ENCODE data around the gene TMEM131. TPM values are rescaled to one million over a fixed set of nuclear protein-coding genes. Genes with fewer than 3 reads are reported as not detected.

The TMEM131 gene
- total and polyA plus RNA-seq, 7 donors: 4.8 to 37.5 (median 24.3) TPM

DNA sequence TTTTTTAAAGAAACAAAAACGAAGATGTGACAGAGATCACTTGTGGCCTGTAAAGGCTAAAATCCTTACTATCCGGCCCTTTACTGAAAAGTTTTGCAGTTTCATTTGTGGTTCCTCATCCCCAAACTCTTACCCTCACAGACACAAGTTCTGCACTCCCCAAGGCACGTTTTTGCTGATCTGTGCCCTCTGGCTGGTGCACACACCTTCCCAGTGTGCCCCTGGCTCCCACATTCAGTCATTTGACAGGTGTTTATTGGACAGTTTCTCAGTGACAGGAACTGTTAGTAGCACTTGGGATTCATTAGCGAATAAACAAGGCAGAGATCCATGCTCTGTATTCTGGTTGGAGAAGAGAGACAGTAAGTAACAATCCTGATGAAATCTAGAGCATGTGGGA is 259.6 kb downstream of the TMEM131 start:
- Histone ChIP-seq H3K9me3 (no peaks in the 10 kb centered on the region), H3K36me3 (no peaks in the 10 kb centered on the region), H3K27ac (no peak overlapping the region), H3K4me1 (no peaks in the 10 kb centered on the region), H3K4me3 (no peak overlapping the region), H3K27me3 (no peaks in the 10 kb centered on the region)
- TF ChIP-seq POLR2A (IDR thresholded peaks at IDR 0.05) (no peak), EP300 (IDR thresholded peaks at IDR 0.05) (no peak), POLR2AphosphoS5 (IDR thresholded peaks at IDR 0.05) (no peak)
- TF ChIP-seq, protein P1, sequence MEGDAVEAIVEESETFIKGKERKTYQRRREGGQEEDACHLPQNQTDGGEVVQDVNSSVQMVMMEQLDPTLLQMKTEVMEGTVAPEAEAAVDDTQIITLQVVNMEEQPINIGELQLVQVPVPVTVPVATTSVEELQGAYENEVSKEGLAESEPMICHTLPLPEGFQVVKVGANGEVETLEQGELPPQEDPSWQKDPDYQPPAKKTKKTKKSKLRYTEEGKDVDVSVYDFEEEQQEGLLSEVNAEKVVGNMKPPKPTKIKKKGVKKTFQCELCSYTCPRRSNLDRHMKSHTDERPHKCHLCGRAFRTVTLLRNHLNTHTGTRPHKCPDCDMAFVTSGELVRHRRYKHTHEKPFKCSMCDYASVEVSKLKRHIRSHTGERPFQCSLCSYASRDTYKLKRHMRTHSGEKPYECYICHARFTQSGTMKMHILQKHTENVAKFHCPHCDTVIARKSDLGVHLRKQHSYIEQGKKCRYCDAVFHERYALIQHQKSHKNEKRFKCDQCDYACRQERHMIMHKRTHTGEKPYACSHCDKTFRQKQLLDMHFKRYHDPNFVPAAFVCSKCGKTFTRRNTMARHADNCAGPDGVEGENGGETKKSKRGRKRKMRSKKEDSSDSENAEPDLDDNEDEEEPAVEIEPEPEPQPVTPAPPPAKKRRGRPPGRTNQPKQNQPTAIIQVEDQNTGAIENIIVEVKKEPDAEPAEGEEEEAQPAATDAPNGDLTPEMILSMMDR (IDR thresholded peaks at IDR 0.05): no peak
- WGBS, 2 donors: 66 to 73% methylated on average over 4 of the region's 4 CpGs
- intact Hi-C loops (cut with DNase I): no loop called here
- no peak for DNase-seq

DNA sequence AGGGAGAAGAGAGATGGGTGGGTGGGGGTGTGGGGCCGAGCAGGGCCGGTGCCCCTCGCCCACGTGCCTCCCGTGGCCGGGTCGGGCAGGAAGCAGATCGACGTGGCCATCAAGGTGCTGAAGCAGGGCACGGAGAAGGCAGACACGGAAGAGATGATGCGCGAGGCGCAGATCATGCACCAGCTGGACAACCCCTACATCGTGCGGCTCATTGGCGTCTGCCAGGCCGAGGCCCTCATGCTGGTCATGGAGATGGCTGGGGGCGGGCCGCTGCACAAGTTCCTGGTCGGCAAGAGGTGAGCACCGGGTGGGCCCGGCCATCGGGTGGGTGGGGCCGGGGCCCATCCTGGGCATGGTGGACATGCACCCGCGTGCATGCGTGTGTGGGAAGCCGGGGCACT is 260.6 kb downstream of the TMEM131 start:
- DNase-seq: no peak
- Histone ChIP-seq H3K27ac (no peak overlapping the region), H3K36me3 (no peaks in the 10 kb centered on the region), H3K4me3 (no peak overlapping the region), H3K27me3 (no peaks in the 10 kb centered on the region), H3K4me1 (no peaks in the 10 kb centered on the region), H3K9me3 (peaks cover 1 to 3% (median 3%) of the 10 kb centered on the region in 4 donors)
- intact Hi-C loops (cut with DNase I): no loop called here
- WGBS, 2 donors: 96 to 97% methylated on average over 29 of the region's 29 CpGs
- TF ChIP-seq POLR2A (IDR thresholded peaks at IDR 0.05) (no peak), EP300 (IDR thresholded peaks at IDR 0.05) (no peak), POLR2AphosphoS5 (IDR thresholded peaks at IDR 0.05) (no peak)
- TF ChIP-seq, protein P1 (IDR thresholded peaks at IDR 0.05): no peak

DNA sequence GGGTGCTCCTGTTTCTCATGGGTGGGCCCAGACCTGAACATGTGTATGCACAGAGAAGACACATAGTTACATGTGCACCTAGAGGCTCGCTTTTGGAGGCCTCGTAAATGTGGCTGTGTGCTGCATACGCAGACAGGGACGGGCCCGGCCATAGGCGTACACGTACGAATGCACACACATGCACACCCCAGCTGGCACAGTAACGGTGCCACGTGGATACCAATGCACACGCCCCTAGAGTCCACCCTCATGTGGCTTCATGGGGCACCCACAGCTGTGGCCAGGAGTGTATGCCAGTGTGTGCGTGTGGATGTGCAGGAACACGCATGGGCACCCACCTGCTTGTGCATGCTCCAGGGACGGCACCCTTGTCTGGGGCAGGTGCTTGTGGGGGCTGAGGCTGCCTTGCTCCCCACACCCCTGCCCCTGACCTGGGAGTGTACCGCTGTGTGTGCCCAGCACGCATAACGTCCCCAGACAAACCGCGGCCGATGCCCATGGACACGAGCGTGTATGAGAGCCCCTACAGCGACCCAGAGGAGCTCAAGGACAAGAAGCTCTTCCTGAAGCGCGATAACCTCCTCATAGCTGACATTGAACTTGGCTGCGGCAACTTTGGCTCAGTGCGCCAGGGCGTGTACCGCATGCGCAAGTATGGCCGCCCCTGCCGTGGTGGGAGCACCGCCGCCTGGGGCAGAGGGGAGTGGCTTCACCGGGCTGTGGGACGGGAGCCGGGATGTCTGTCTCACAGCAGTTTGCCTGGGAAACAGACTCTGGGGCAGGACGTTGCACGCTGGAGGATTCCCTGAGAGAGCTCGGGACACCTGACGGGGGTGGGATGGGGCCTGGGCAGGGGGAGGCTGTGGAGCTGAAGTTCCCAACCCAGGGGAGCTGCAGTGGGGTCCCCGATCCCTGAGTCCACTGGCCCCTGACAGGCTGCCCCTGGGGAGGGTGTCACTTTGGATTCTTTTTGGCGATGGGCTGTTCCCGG is 261.4 kb downstream of the TMEM131 start:
- no peak for DNase-seq
- 94% methylated on average over 44 of the region's 44 CpGs for WGBS, 2 donors

DNA sequence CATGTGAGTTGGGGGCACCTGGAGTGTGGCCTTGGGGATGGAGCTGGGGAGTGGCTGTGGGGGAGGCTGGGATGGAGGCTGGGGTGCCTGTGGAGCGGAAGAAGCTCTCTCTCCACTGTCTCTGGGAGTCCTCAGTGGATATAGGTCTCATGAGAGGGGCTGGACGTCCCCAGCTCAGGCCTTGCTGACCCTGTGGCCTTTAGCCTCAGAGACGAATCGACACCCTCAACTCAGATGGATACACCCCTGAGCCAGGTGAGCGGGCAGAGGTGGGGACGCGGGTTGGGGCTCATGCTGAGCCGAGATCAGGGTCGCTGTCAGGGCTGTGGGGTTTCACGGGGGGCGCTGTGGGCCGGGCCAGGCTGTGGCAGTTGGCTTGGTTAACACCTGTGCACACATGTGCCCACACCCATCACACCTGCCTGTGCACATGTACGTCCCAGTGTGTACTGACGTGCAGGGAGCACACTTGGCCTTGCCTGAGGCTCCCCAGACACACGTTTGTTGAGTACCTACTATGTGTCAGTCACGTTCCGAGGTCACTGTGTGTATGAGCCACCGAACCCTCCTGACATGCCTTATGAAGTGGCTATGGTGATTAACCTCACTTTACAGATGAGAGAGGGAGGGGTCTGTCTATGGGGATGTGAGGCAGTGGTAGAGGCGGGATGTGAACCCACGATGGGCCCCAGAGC is 262.3 kb downstream of the TMEM131 start:
- Histone ChIP-seq H3K27ac (no peak overlapping the region), H3K4me1 (no peaks in the 10 kb centered on the region), H3K9me3 (peaks cover 3 to 5% (median 5%) of the 10 kb centered on the region in 4 donors), H3K27me3 (no peaks in the 10 kb centered on the region), H3K4me3 (no peak overlapping the region), H3K36me3 (no peaks in the 10 kb centered on the region)
- 76 to 85% methylated on average over 20 of the region's 20 CpGs for WGBS, 2 donors
- DNase-seq: no peak
- intact Hi-C loops (cut with DNase I): no loop called here
- TF ChIP-seq EP300 (IDR thresholded peaks at IDR 0.05) (no peak), POLR2AphosphoS5 (IDR thresholded peaks at IDR 0.05) (no peak), POLR2A (IDR thresholded peaks at IDR 0.05) (no peak)
- TF ChIP-seq, protein P1 (IDR thresholded peaks at IDR 0.05): no peak

More for the DNA sequence above, 261.4 kb downstream of the TMEM131 start:
- intact Hi-C loops (cut with DNase I): no loop called here
- Histone ChIP-seq H3K4me1 (no peaks in the 10 kb centered on the region), H3K27me3 (no peaks in the 10 kb centered on the region), H3K36me3 (no peaks in the 10 kb centered on the region), H3K4me3 (no peak overlapping the region), H3K9me3 (peaks cover 3 to 5% (median 5%) of the 10 kb centered on the region in 4 donors), H3K27ac (no peak overlapping the region)
- no peak for TF ChIP-seq EP300 (IDR thresholded peaks at IDR 0.05)
- TF ChIP-seq, protein P1 (IDR thresholded peaks at IDR 0.05): no peak
- TF ChIP-seq POLR2AphosphoS5 (IDR thresholded peaks at IDR 0.05): no peak
- TF ChIP-seq POLR2A (IDR thresholded peaks at IDR 0.05): no peak

Measured in sigmoid colon (tissue), 7 donors.